Measurements from ENCODE around the gene AFDN. TPM values are rescaled to one million over a fixed set of nuclear protein-coding genes. Genes with fewer than 3 reads are reported as not detected.
A peak's percentile ranks its signal among the peaks of the same experiment; 100 is the strongest.

Gene AFDN
- total RNA-seq, 1 donor from 2014 or later, result 552 TPM

GRCh38 chr6:167855825-167856425 is 29.2 kb downstream of the AFDN start:
- peaks cover 4% of the 10 kb centered on the region for H3K27me3 Mint-ChIP-seq (ENCODE audit: unreplicated experiment)

GRCh38 chr6:167856474-167856873 is 29.8 kb downstream of the AFDN start:
- no peak for TF ChIP-seq CTCF (IDR thresholded peaks at IDR 0.05; ENCODE audit: partially characterized antibody, unreplicated experiment)
- Mint-ChIP-seq H3K27me3 (ENCODE audit: unreplicated experiment) (peaks cover 4% of the 10 kb centered on the region), H3K4me1 (ENCODE audit: low read depth, unreplicated experiment) (peaks cover 62% of the 10 kb centered on the region), H3K27ac (ENCODE audit: unreplicated experiment) (no peak overlapping the region), H3K9me3 (ENCODE audit: unreplicated experiment) (peaks cover 2% of the 10 kb centered on the region), H3K4me3 (ENCODE audit: unreplicated experiment) (no peak overlapping the region), H3K36me3 (ENCODE audit: unreplicated experiment) (no peaks in the 10 kb centered on the region)
- DNase-seq, result no peak

More at GRCh38 chr6:167855825-167856425, 29.2 kb downstream of the AFDN start:
- Mint-ChIP-seq H3K9me3 (ENCODE audit: unreplicated experiment) (peaks cover 2% of the 10 kb centered on the region), H3K27ac (ENCODE audit: unreplicated experiment) (peak overlapping the region; percentile 31), H3K4me3 (ENCODE audit: unreplicated experiment) (no peak overlapping the region), H3K4me1 (ENCODE audit: low read depth, unreplicated experiment) (peaks cover 60% of the 10 kb centered on the region), H3K36me3 (ENCODE audit: unreplicated experiment) (no peaks in the 10 kb centered on the region)
- no peak for DNase-seq
- TF ChIP-seq CTCF (IDR thresholded peaks at IDR 0.05; ENCODE audit: partially characterized antibody, unreplicated experiment), result no peak

- no peak overlapping the region for H3K27ac Mint-ChIP-seq (ENCODE audit: unreplicated experiment)
- H3K27me3 Mint-ChIP-seq (ENCODE audit: unreplicated experiment), result peaks cover 4% of the 10 kb centered on the region
- no peak overlapping the region for H3K4me3 Mint-ChIP-seq (ENCODE audit: unreplicated experiment)
- no peak for TF ChIP-seq CTCF (IDR thresholded peaks at IDR 0.05; ENCODE audit: partially characterized antibody, unreplicated experiment)
- peaks cover 68% of the 10 kb centered on the region for H3K4me1 Mint-ChIP-seq (ENCODE audit: low read depth, unreplicated experiment)
- no peak for DNase-seq
- H3K36me3 Mint-ChIP-seq (ENCODE audit: unreplicated experiment), result no peaks in the 10 kb centered on the region
- peaks cover 5% of the 10 kb centered on the region for H3K9me3 Mint-ChIP-seq (ENCODE audit: unreplicated experiment)
Measured at GRCh38 chr6:167856999-167857660, 30.4 kb downstream of the AFDN start.

GRCh38 chr6:167858086-167858591 is 31.4 kb downstream of the AFDN start:
- Mint-ChIP-seq H3K4me3 (ENCODE audit: unreplicated experiment) (peak overlapping the region; percentile 39), H3K4me1 (ENCODE audit: low read depth, unreplicated experiment) (peaks cover 61% of the 10 kb centered on the region), H3K27ac (ENCODE audit: unreplicated experiment) (no peak overlapping the region), H3K9me3 (ENCODE audit: unreplicated experiment) (peaks cover 5% of the 10 kb centered on the region), H3K36me3 (ENCODE audit: unreplicated experiment) (no peaks in the 10 kb centered on the region), H3K27me3 (ENCODE audit: unreplicated experiment) (peaks cover 6% of the 10 kb centered on the region)
- no peak for DNase-seq
- TF ChIP-seq CTCF (IDR thresholded peaks at IDR 0.05; ENCODE audit: partially characterized antibody, unreplicated experiment), result no peak
